Adrenal gland (tissue), 5 donors: Measurements from ENCODE around the gene POU4F3.

Experiments
- POLR2A ChIP-seq, 2 donors: fragments of 450-650 bp; IDR thresholded peaks; one replicate each; pipeline ENCODE4 v1.6.1; 2017; ENCODE audit warnings: antibody characterized with exemption in 2 of 2, mild to moderate bottlenecking in 2 of 2, moderate library complexity in 1 of 2
- TF ChIP-seq, protein P1 (sequence below), 6 experiments: fragments of 450-650 bp in 4 of 6; fragments of 200-600 bp in 2 of 6; sonication (generic) in 1 of 6; IDR thresholded peaks; 1 replicate in 5 of 6; 2 replicates in 1 of 6; pipeline versions ENCODE4 v1.5.1 to v1.8.0; 2016 to 2021; ENCODE audit warnings: antibody characterized with exemption in 6 of 6, mild to moderate bottlenecking in 2 of 6, moderate library complexity in 1 of 6
- donor health status: DM: no; HTN: no; CAD: no.

DNA sequence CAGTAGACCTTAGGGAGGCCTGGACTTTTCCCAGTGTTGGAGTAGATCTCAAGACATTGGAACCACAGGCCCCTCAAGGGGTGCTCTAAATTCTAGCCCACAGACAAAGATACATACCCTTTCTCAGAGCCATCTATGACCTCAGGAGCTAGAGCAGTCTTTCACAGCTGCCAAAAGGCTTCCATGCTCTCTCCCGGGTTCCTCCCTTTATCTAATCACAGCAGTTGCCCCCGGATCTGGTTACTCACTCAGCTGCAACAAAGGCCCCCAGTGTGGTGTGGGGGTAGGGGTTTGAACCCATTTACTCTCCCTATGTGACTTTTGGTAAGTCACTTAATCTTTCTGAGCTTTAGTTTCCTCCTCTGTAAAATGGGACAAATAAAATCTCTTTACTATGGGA, 27.0 kb downstream of the POU4F3 start:
- TF ChIP-seq, protein P1, sequence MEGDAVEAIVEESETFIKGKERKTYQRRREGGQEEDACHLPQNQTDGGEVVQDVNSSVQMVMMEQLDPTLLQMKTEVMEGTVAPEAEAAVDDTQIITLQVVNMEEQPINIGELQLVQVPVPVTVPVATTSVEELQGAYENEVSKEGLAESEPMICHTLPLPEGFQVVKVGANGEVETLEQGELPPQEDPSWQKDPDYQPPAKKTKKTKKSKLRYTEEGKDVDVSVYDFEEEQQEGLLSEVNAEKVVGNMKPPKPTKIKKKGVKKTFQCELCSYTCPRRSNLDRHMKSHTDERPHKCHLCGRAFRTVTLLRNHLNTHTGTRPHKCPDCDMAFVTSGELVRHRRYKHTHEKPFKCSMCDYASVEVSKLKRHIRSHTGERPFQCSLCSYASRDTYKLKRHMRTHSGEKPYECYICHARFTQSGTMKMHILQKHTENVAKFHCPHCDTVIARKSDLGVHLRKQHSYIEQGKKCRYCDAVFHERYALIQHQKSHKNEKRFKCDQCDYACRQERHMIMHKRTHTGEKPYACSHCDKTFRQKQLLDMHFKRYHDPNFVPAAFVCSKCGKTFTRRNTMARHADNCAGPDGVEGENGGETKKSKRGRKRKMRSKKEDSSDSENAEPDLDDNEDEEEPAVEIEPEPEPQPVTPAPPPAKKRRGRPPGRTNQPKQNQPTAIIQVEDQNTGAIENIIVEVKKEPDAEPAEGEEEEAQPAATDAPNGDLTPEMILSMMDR (IDR thresholded peaks at IDR 0.05): no peak
- TF ChIP-seq POLR2A (IDR thresholded peaks at IDR 0.05): no peak
